ENCODE results near the gene CABP5. TPM values are rescaled to one million over a fixed set of nuclear protein-coding genes. Genes with fewer than 3 reads are reported as not detected.

CABP5 gene
- polyA plus RNA-seq, 1 donor = not detected

DNA sequence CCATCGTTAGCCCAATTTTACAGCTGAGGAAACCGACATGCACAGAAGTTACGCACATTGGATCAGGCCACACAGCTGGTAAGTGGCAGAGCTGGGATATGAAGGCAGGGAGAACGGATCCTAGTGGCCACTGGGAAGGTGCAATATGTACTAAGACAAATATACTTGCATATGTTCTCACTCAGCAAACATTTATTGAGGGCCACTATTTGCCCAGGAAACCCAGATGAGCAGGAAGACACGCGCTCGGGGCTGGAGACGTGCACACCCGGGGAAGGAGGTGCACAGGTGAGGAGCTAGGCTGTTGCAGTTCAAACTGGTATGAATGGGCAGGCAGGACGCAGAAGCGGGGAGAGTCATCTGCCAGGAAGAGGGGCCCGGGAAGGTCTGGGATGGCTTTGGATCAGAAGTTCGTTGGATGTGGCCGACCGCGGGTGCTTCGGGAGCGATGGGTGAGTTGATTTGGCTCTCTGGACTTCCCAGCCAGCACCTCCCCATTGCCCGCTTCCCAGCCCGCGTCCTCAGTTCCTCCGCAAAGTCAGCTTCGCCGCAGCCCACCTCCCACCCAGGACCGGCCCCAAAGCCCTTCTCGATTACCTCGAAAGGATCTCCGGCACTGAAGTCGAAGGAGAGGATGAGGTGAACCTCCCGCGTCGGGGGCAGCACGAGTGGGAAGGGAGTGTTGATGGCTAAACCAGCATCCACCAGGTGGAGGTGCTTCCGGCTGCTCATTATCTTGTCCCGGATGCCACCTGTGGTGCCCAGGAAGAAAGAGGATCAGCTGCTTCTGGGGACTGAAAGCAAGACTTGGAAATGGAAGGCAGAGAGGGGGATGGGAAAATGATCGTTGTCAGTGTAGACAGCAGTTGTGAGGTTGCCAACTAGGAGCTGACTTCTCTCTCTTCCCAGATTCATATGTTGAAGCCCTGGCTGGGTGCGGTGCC lies 17.8 kb upstream of the CABP5 start:
- no peaks in the 10 kb centered on the region for H3K9me3 ChIP-seq (ENCODE audit: control insufficient read depth, low read depth, low read length)
- WGBS (ENCODE audit: insufficient coverage, low lambda C conversion rate) = 47% methylated on average over 3 of the region's 37 CpGs
- DNase-seq = peak in 1 of 2 donors; percentile 8

DNA sequence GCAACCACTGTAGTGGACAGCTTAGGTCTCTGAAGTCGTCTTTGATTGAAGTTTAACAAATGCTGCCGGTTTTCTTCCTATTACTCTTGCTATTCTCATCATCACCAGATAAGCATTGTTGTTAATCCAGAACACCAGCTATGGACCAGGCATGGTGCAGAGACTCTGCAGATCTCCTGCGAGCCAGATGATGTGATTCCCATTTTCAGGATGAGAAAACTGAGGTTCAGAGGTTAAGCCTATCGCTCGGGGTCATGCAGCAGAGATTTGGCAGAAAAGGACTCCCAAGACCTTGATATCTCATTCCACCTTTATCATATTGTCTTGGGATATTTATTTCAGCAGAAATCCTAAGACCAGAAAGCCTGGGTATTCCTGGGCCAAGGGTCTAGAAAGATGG lies 16.5 kb upstream of the CABP5 start:
- H3K36me3 ChIP-seq (ENCODE audit: control insufficient read depth, insufficient read depth, low read length) = no peaks in the 10 kb centered on the region

More for the DNA sequence above, 17.8 kb upstream of the CABP5 start:
- Histone ChIP-seq H3K4me3 (ENCODE audit: low read length) (no peak overlapping the region), H3K27me3 (ENCODE audit: control insufficient read depth, insufficient read depth, low read length) (peaks cover 6% of the 10 kb centered on the region), H3K27ac (ENCODE audit: low read length) (no peak overlapping the region), H3K36me3 (ENCODE audit: control insufficient read depth, insufficient read depth, low read length) (no peaks in the 10 kb centered on the region), H3K4me1 (ENCODE audit: control insufficient read depth, insufficient read depth, low read length) (no peaks in the 10 kb centered on the region)

GRCh38 chr19:48059331-48059730 lies 15.5 kb upstream of the CABP5 start:
- Histone ChIP-seq H3K27me3 (ENCODE audit: control insufficient read depth, insufficient read depth, low read length) (peaks cover 6% of the 10 kb centered on the region), H3K36me3 (ENCODE audit: control insufficient read depth, insufficient read depth, low read length) (no peaks in the 10 kb centered on the region), H3K9me3 (ENCODE audit: control insufficient read depth, low read depth, low read length) (no peaks in the 10 kb centered on the region), H3K4me3 (ENCODE audit: low read length) (no peak overlapping the region), H3K4me1 (ENCODE audit: control insufficient read depth, insufficient read depth, low read length) (no peaks in the 10 kb centered on the region), H3K27ac (ENCODE audit: low read length) (no peak overlapping the region)
- no CpG with 5 or more reads among the region's 6 CpGs for WGBS (ENCODE audit: insufficient coverage, low lambda C conversion rate)
- DNase-seq = no peak

More for the DNA sequence above, 16.5 kb upstream of the CABP5 start:
- DNase-seq = no peak
- no CpG with 5 or more reads among the region's 5 CpGs for WGBS (ENCODE audit: insufficient coverage, low lambda C conversion rate)
- Histone ChIP-seq H3K9me3 (ENCODE audit: control insufficient read depth, low read depth, low read length) (no peaks in the 10 kb centered on the region), H3K27ac (ENCODE audit: low read length) (no peak overlapping the region), H3K4me3 (ENCODE audit: low read length) (no peak overlapping the region), H3K4me1 (ENCODE audit: control insufficient read depth, insufficient read depth, low read length) (no peaks in the 10 kb centered on the region), H3K27me3 (ENCODE audit: control insufficient read depth, insufficient read depth, low read length) (peaks cover 6% of the 10 kb centered on the region)

GRCh38 chr19:48053856-48054255 lies 10.0 kb upstream of the CABP5 start:
- Histone ChIP-seq H3K36me3 (ENCODE audit: control insufficient read depth, insufficient read depth, low read length) (no peaks in the 10 kb centered on the region), H3K27ac (ENCODE audit: low read length) (no peak overlapping the region), H3K4me1 (ENCODE audit: control insufficient read depth, insufficient read depth, low read length) (no peaks in the 10 kb centered on the region), H3K27me3 (ENCODE audit: control insufficient read depth, insufficient read depth, low read length) (no peaks in the 10 kb centered on the region), H3K4me3 (ENCODE audit: low read length) (no peak overlapping the region), H3K9me3 (ENCODE audit: control insufficient read depth, low read depth, low read length) (peaks cover 2% of the 10 kb centered on the region)
- DNase-seq = no peak
- no CpG with 5 or more reads among the region's 5 CpGs for WGBS (ENCODE audit: insufficient coverage, low lambda C conversion rate)

DNA sequence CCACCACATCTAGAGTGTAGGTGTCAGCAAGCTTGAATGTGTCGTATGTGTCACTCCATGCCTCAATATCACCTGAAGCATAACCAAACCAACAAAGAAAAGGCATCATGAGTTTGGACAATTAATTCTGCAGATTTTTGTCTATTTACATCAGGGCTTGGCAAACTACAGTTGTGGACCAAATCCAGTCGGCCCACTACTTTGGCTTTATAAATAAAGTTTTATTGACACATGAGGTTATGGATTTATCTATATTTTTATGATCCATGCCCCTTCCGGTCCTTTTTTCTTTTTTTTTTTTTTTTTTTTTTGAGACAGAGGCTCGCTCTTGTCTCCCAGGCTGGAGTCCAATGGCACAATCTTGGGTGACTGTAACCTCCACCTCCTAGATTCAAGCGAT lies 9.2 kb upstream of the CABP5 start:
- Histone ChIP-seq H3K9me3 (ENCODE audit: control insufficient read depth, low read depth, low read length) (peaks cover 2% of the 10 kb centered on the region), H3K27me3 (ENCODE audit: control insufficient read depth, insufficient read depth, low read length) (no peaks in the 10 kb centered on the region), H3K36me3 (ENCODE audit: control insufficient read depth, insufficient read depth, low read length) (no peaks in the 10 kb centered on the region), H3K27ac (ENCODE audit: low read length) (no peak overlapping the region), H3K4me1 (ENCODE audit: control insufficient read depth, insufficient read depth, low read length) (no peaks in the 10 kb centered on the region), H3K4me3 (ENCODE audit: low read length) (no peak overlapping the region)
- DNase-seq = no peak
- WGBS (ENCODE audit: insufficient coverage, low lambda C conversion rate) = 83% methylated on average over 1 of the region's 5 CpGs

DNA sequence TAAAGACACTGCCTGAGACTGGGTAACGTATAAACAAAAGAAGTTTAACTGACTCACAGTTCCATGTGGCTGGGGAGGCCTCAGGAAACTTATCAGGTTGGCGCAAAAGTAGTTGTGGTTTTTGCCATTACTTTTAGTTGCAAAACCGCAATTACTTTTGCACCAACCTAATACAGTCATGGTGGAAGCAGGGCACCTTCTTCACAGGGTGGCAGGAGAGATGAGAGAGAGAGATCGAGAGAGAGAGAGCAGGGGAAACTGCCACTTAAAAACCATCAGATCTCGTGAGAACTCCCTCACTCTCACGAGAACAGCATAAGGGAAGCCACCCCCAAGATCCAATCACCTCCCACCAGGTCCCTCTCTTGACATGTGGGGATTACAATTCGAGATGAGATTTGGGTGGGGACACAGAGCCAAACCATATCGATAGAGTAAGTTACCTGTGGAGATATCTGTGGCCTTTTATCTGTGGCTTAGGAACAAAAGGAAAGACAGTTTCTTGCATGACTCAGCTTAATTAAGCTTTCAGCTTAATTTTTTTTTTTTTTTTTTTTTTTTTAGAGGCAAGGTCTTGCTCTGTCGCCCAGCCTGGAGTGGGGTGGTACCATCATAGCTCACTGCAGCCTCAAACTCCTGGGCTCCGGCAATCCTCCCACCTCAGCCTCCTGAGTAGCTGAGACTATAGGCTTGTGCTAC lies 7.6 kb upstream of the CABP5 start:
- no peaks in the 10 kb centered on the region for H3K27me3 ChIP-seq (ENCODE audit: control insufficient read depth, insufficient read depth, low read length)
- WGBS (ENCODE audit: insufficient coverage, low lambda C conversion rate) = no CpG with 5 or more reads among the region's 10 CpGs
- H3K27ac ChIP-seq (ENCODE audit: low read length) = no peak overlapping the region
- no peak overlapping the region for H3K4me3 ChIP-seq (ENCODE audit: low read length)
- H3K9me3 ChIP-seq (ENCODE audit: control insufficient read depth, low read depth, low read length) = peaks cover 2% of the 10 kb centered on the region
- H3K4me1 ChIP-seq (ENCODE audit: control insufficient read depth, insufficient read depth, low read length) = no peaks in the 10 kb centered on the region
- DNase-seq = no peak
- H3K36me3 ChIP-seq (ENCODE audit: control insufficient read depth, insufficient read depth, low read length) = no peaks in the 10 kb centered on the region

DNA sequence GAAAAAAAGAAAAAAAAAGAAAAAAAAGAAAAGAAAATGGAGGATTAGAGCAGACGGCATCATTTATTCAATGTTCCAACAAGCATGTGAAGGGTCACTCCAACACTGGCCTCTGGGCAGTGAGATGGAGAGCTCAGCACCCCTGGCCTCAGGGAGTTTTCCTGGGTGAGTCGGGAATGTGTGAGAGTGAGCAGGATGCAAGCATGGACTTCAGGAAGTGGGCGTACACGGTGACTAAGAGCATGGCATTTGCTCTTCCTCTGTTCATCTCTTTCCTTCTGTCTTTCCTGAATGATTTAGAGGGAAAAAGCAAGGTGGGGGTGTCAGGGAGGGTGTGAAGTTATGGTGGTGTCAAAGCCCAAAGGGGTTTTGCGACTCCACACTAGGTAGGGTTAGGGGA lies 682 bp upstream of the CABP5 start:
- no peaks in the 10 kb centered on the region for H3K4me1 ChIP-seq (ENCODE audit: control insufficient read depth, insufficient read depth, low read length)
- H3K4me3 ChIP-seq (ENCODE audit: low read length) = no peak overlapping the region
- no peaks in the 10 kb centered on the region for H3K36me3 ChIP-seq (ENCODE audit: control insufficient read depth, insufficient read depth, low read length)
- WGBS (ENCODE audit: insufficient coverage, low lambda C conversion rate) = no CpG with 5 or more reads among the region's 5 CpGs
- DNase-seq = no peak
- H3K27ac ChIP-seq (ENCODE audit: low read length) = no peak overlapping the region
- no peaks in the 10 kb centered on the region for H3K9me3 ChIP-seq (ENCODE audit: control insufficient read depth, low read depth, low read length)
- no peaks in the 10 kb centered on the region for H3K27me3 ChIP-seq (ENCODE audit: control insufficient read depth, insufficient read depth, low read length)

GRCh38 chr19:48041877-48042580 lies 1.9 kb downstream of the CABP5 start:
- DNase-seq = no peak
- H3K27me3 ChIP-seq (ENCODE audit: control insufficient read depth, insufficient read depth, low read length) = no peaks in the 10 kb centered on the region
- no peaks in the 10 kb centered on the region for H3K9me3 ChIP-seq (ENCODE audit: control insufficient read depth, low read depth, low read length)
- H3K4me3 ChIP-seq (ENCODE audit: low read length) = no peak overlapping the region
- H3K27ac ChIP-seq (ENCODE audit: low read length) = no peak overlapping the region
- WGBS (ENCODE audit: insufficient coverage, low lambda C conversion rate) = no CpG with 5 or more reads among the region's 2 CpGs
- no peaks in the 10 kb centered on the region for H3K36me3 ChIP-seq (ENCODE audit: control insufficient read depth, insufficient read depth, low read length)
- H3K4me1 ChIP-seq (ENCODE audit: control insufficient read depth, insufficient read depth, low read length) = no peaks in the 10 kb centered on the region

- Histone ChIP-seq H3K4me3 (ENCODE audit: low read length) (no peak overlapping the region), H3K36me3 (ENCODE audit: control insufficient read depth, insufficient read depth, low read length) (no peaks in the 10 kb centered on the region), H3K27me3 (ENCODE audit: control insufficient read depth, insufficient read depth, low read length) (no peaks in the 10 kb centered on the region), H3K4me1 (ENCODE audit: control insufficient read depth, insufficient read depth, low read length) (no peaks in the 10 kb centered on the region), H3K9me3 (ENCODE audit: control insufficient read depth, low read depth, low read length) (no peaks in the 10 kb centered on the region), H3K27ac (ENCODE audit: low read length) (no peak overlapping the region)
- DNase-seq = no peak
- WGBS (ENCODE audit: insufficient coverage, low lambda C conversion rate) = 100% methylated on average over 1 of the region's 2 CpGs
These were observed 7.1 kb downstream of the CABP5 start for GRCh38 chr19:48036765-48037164.

DNA sequence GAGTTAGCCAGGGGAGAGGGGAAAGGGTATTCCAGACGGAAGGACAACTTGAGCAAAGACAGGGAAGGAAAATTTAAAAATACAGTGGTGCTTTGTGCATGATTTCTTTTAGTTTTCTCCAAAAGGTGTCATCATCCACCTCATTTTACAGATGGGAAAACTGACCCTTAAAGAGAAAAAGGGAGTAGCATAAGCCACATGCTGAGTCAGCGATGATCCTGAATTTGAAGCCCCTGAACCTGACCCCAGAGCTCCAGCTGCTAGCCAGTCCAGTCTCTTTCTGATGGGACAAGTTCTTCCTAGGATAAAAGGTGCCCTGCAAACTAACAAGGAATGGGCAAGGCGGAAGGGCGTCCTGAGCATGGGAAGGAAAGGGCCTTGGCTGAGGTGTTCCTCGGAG lies 10.3 kb downstream of the CABP5 start:
- Histone ChIP-seq H3K27ac (ENCODE audit: low read length) (no peak overlapping the region), H3K9me3 (ENCODE audit: control insufficient read depth, low read depth, low read length) (no peaks in the 10 kb centered on the region), H3K4me1 (ENCODE audit: control insufficient read depth, insufficient read depth, low read length) (no peaks in the 10 kb centered on the region), H3K4me3 (ENCODE audit: low read length) (no peak overlapping the region), H3K27me3 (ENCODE audit: control insufficient read depth, insufficient read depth, low read length) (no peaks in the 10 kb centered on the region), H3K36me3 (ENCODE audit: control insufficient read depth, insufficient read depth, low read length) (no peaks in the 10 kb centered on the region)
- WGBS (ENCODE audit: insufficient coverage, low lambda C conversion rate) = 57% methylated on average over 1 of the region's 5 CpGs
- no peak for DNase-seq
